Stimulated activated CD8-positive, alpha-beta memory T cell treated with anti-CD3 and anti-CD28 coated beads, Interleukin-4, amount 100 ng/mL, for 48 hours (primary cell): Measurements from ENCODE around the gene PPP3CA.

ENCODE experiments used
- DNase-seq: peaks from one replicate; pipeline ENCODE4 v3.0.0-alpha.2; 2020

PPP3CA gene

GRCh38 chr4:101081695-101082369, 265.5 kb downstream of the PPP3CA start:
- no peak for DNase-seq

GRCh38 chr4:101081166-101081565, 266.2 kb downstream of the PPP3CA start:
- DNase-seq = no peak

GRCh38 chr4:101078950-101079349, 268.4 kb downstream of the PPP3CA start:
- no peak for DNase-seq

GRCh38 chr4:101076032-101076431, 271.3 kb downstream of the PPP3CA start:
- no peak for DNase-seq

GRCh38 chr4:101075536-101075935, 271.8 kb downstream of the PPP3CA start:
- no peak for DNase-seq

GRCh38 chr4:101074326-101074725, 273.0 kb downstream of the PPP3CA start:
- DNase-seq = no peak

- DNase-seq = no peak
These were observed 276.1 kb downstream of the PPP3CA start for GRCh38 chr4:101071241-101071640.

GRCh38 chr4:101068115-101068514, 279.2 kb downstream of the PPP3CA start:
- DNase-seq = no peak

GRCh38 chr4:101067383-101067782, 279.9 kb downstream of the PPP3CA start:
- DNase-seq = no peak

GRCh38 chr4:101066626-101067170, 280.6 kb downstream of the PPP3CA start:
- DNase-seq = no peak

- DNase-seq = no peak
These were observed 281.3 kb downstream of the PPP3CA start for GRCh38 chr4:101065935-101066485.

- DNase-seq = no peak
These were observed 282.0 kb downstream of the PPP3CA start for GRCh38 chr4:101065346-101065745.

GRCh38 chr4:101064541-101065180, 282.7 kb downstream of the PPP3CA start:
- no peak for DNase-seq

GRCh38 chr4:101055392-101055791, 291.9 kb downstream of the PPP3CA start:
- no peak for DNase-seq

GRCh38 chr4:101050837-101051205, 296.5 kb downstream of the PPP3CA start:
- no peak for DNase-seq

GRCh38 chr4:101050088-101050836, 297.1 kb downstream of the PPP3CA start:
- no peak for DNase-seq

GRCh38 chr4:101049549-101050001, 297.8 kb downstream of the PPP3CA start:
- DNase-seq = no peak

- no peak for DNase-seq
These were observed 302.6 kb downstream of the PPP3CA start for GRCh38 chr4:101044766-101045165.

GRCh38 chr4:101042847-101043246, 304.5 kb downstream of the PPP3CA start:
- no peak for DNase-seq

- DNase-seq = no peak
These were observed 306.6 kb downstream of the PPP3CA start for GRCh38 chr4:101040776-101041175.

- peak; percentile 44 for DNase-seq
These were observed 308.0 kb downstream of the PPP3CA start for GRCh38 chr4:101039367-101039766.

GRCh38 chr4:101037938-101038413, 309.4 kb downstream of the PPP3CA start:
- DNase-seq = no peak

GRCh38 chr4:101037249-101037648, 310.1 kb downstream of the PPP3CA start:
- DNase-seq = no peak
